NCI-H1048 (cell line): Measurements from ENCODE around the gene INSIG2.

Source experiments
- DNase-seq: peaks from one replicate; lab custom pipeline; 2025; lab: John Stamatoyannopoulos, UW

The INSIG2 gene

DNA sequence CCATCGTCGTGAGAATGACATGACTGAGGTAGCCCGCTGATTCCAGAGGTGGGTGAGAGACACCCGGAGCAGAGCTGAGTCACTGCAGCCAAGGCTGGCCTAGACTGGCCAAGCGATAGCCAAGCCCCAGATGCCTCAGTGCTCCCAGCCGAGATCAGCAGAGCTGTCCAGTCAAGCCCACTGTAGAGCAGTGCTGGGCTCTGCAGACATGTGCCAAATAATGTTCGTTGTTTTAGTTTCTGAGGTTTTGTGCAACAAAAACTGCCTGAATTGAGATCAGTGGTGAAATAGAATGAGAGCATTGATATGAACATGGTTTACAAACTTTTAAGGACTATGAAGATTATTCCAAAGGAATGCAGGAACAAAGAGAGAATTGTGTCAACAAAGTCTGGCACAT is 42.1 kb downstream of the INSIG2 start:
- no peak for DNase-seq

DNA sequence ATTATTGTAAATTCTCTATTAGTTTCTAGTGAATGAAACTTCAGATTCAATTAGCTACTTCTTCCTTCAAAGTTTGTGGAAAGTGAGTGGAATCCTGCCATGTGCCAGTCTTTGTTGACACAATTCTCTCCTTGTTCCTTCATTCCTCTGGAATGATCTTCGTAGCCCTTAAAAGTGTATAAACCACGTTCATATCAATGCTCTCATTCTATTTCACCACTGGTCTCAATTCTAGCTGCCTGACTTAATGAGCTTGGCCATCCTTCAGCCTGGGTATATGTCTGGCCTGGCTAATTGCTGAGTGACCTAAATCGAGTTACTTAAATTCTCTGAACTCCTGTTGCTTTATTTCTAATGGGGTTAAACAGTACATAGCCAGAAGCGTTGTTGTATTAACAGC is 43.5 kb downstream of the INSIG2 start:
- DNase-seq = no peak

- no peak for DNase-seq
Observed at GRCh38 chr2:118133916-118134315, 45.6 kb downstream of the INSIG2 start.

- no peak for DNase-seq
Observed at GRCh38 chr2:118134650-118135049, 46.4 kb downstream of the INSIG2 start.

DNA sequence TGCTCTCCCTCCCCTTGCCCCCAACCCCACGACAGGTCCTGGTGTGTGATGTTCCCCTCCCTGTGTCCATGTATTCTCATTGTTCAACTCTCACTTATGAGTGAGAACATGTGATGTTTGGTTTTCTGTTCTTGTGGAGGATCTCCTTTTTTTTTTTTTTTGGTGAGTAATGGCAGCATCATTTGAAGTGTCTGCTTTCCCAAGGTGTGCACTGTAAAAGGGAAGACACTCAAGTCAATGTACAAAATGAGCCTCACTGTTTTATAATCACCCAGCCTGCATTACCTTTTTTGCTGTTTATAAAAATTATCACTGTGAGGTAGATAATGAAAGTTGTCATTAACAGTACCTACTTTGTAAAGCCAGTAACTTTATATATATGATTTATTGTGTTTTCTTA is 56.9 kb downstream of the INSIG2 start:
- DNase-seq = no peak

DNA sequence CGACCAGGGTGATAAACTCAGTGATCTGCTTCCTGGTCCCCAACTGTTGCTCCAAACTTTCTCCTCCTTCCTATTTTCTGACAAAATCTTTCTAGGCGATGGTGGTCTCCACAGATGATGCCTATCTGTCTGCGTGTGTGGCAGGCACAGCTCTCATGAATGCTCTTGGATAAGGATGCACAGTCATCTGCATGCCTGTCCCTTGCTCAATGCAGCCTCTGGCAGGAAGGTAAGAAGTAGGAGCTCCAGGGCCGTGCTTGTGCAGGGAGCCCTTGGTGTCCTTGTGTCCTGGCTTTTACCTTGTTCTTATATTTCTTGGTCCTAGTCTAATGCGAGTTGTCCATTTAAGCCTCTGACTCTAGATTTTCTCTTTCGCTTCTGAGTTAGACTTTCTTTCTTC is 57.5 kb downstream of the INSIG2 start:
- DNase-seq = no peak

DNA sequence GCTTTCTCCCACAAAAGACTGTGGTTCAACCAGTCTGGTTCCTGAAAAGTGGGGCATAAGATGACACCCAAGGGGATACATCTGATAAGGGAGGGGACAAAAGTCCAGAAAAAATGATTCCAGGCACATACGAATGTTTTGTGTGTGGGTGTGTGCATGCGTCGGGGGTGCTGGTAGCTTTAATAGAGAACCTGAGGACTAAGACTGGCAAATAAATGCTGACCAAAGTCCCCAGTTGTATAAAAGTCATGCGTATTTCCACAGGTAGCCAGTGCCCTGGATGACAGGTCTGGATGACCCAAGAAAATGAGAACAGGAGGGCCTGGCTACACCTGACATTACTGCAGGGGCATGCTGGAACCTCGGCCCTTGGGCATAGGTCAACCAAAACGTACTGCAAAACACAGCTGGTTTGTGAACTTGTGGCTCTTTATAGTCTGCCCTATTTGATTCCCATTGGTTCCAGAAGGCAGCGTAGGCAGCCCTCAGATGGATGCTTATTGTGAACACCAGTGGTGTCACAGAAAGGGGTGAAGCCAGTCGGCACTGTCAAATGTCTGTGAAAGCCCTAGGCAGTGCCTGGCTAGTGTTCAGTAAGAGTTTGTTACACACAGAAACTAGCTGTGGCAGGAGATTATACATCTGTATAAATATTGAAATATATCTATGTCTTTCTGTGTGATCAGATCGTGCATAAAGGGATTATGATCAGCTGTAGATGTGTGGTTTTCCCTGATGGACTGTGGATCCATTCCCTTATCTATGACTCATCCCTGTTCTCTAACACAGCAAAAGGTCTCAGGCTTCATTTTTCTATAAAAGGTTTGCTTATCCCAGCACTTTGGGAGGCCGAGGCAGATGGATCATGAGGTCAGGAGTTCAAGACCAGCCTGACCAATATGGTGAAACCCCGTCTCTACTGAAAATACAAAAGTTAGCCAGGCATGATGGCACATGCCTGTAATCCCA is 58.3 kb downstream of the INSIG2 start:
- no peak for DNase-seq

- no peak for DNase-seq
Observed at GRCh38 chr2:118148133-118148532, 59.9 kb downstream of the INSIG2 start.

DNA sequence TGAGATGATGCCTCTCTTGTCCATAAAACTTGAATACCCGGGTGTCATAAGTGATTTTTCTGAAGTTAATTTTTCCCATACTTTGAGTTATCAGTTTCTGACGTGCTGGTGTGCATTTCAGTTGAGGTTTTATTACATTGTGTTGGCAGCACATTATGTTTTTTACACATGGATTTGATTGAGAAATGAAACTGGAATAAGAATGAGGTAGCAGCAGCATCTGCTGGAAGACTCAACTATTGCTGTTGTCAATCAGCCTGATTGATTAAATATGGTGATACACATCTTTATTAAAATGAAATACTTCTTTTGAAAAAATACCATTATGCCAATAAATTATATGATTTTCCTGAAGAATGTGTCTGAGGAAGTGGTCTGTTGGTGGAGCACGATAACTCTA is 60.5 kb downstream of the INSIG2 start:
- DNase-seq = no peak

DNA sequence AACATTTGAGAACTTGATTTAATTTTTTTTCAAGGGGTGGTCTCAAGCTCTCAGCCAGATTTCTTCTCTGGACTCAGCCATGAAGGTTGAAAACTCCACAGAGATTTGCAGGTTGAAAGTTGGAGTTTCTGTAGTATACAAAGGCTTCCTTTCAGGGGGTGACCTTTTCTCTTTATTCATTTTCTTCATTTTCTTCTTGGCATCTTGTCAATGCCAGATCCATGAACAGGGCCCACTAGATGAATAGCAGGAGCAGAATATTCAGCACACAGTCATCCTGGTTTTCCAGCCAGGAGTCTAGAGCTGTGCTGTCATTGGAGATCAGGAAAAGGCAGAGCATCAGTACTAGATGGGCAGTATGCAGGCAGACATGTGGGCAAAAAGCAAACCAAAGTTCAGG is 62.0 kb downstream of the INSIG2 start:
- DNase-seq = no peak

GRCh38 chr2:118151831-118152230 is 63.6 kb downstream of the INSIG2 start:
- DNase-seq = no peak

- DNase-seq = no peak
Observed at GRCh38 chr2:118153433-118153832, 65.2 kb downstream of the INSIG2 start.

DNA sequence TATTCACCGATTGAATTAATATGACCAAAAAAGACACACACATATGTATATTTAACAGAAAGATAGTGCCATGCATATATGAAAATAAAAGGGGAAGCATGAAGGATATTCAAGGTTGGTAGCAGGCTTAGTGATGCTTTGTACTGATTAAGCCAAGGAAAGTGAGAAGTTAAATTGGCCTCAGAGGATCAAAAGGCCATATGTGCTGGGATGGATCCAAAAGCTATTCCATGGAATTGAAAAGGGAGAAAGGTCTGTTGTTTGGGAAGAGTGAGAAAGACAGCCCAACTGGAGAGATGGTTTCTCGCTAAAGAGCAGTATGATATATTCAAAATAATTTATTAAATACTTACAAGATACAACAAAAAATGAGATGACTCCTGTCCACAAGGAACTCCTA is 65.9 kb downstream of the INSIG2 start:
- no peak for DNase-seq
